ENCODE measurements around the gene TMEM164.

DNA sequence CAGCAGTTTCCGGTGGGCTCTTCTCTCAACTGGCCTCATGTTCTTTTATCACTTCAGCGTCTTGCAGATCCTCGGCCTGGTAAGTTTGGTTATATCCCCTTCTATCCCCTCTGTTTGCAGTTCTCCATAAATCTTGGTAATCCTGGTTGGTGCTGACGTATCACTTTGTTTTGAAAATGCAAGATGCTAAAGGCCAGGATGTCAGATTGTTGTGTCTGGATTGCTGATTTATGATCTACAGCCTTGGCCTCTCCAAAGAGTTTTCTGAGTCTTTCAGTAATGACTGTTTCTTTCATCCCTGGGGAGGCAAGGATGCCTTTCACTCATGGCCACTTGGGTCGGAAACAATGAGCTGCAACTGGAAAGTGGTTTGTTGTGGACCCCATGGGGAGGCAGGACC lies 168.5 kb downstream of the TMEM164 start:
- TF ChIP-seq POLR2AphosphoS5 (IDR thresholded peaks at IDR 0.05; ENCODE audit: low read depth, low read length) (no peak), POLR2A (IDR thresholded peaks at IDR 0.05; ENCODE audit: low read depth, low read length) (no peak), TAF1 (IDR thresholded peaks at IDR 0.05; ENCODE audit: borderline replicate concordance, low read depth, low read length) (no peak)

All from GM12892 (cell line).